Liver (tissue), 3 donors: ENCODE results near the gene DLGAP5.

ENCODE experiments used
- EGR1 ChIP-seq, 2 donors: IDR thresholded peaks; 2 replicates each; pipeline ENCODE4 v1.6.1; 2016 to 2018; ENCODE audit warnings: antibody characterized with exemption in 2 of 2, low read depth in 2 of 2
- FOXA2 ChIP-seq: IDR thresholded peaks from 2 replicates; pipeline ENCODE4 v1.6.1; 2016; ENCODE audit warnings: antibody characterized with exemption
- GABPA ChIP-seq, 2 donors: IDR thresholded peaks in 1 of 2; conservative IDR thresholded peaks in 1 of 2; 2 replicates each; pipeline ENCODE4 v1.6.1; 2016; ENCODE audit warnings: antibody characterized with exemption in 2 of 2, mild to moderate bottlenecking in 1 of 2, moderate library complexity in 1 of 2
- HNF4A ChIP-seq, 2 donors: conservative IDR thresholded peaks; 2 replicates each; pipeline ENCODE4 v1.6.1; 2016; ENCODE audit warnings: antibody characterized with exemption in 2 of 2, mild to moderate bottlenecking in 2 of 2
- JUND ChIP-seq, 2 donors: IDR thresholded peaks; 2 replicates each; pipeline ENCODE4 v1.6.1; 2016; ENCODE audit warnings: antibody characterized with exemption in 2 of 2
- MAX ChIP-seq: IDR thresholded peaks from 2 replicates; pipeline ENCODE4 v1.6.1; 2016; ENCODE audit warnings: antibody characterized with exemption
- NR2F2 ChIP-seq: IDR thresholded peaks from 2 replicates; pipeline ENCODE4 v1.6.1; 2016; ENCODE audit warnings: antibody characterized with exemption
- RAD21 ChIP-seq, 2 donors: IDR thresholded peaks; 2 replicates each; pipeline ENCODE4 v1.6.1; 2016; ENCODE audit warnings: antibody characterized with exemption in 2 of 2, mild to moderate bottlenecking in 2 of 2
- REST ChIP-seq: IDR thresholded peaks from 2 replicates; pipeline ENCODE4 v1.6.1; 2016; ENCODE audit warnings: antibody characterized with exemption, mild to moderate bottlenecking
- SP1 ChIP-seq: IDR thresholded peaks from 2 replicates; pipeline ENCODE4 v1.6.1; 2018; ENCODE audit warnings: antibody characterized with exemption, mild to moderate bottlenecking
- TAF1 ChIP-seq: conservative IDR thresholded peaks from 2 replicates; pipeline ENCODE4 v1.6.1; 2016; ENCODE audit warnings: antibody characterized with exemption, mild to moderate bottlenecking
- YY1 ChIP-seq: IDR thresholded peaks from 2 replicates; pipeline ENCODE4 v1.6.1; 2016; ENCODE audit warnings: antibody characterized with exemption, mild to moderate bottlenecking
- TF ChIP-seq, protein P1 (sequence below): fragments of 150-350 bp; IDR thresholded peaks from 2 replicates; pipeline ENCODE4 v1.5.1; 2017; ENCODE audit warnings: improper control_type of control experiment, low read depth, low read length; ENCODE audit not compliant: missing input control
- TF ChIP-seq, protein P2 (sequence below): IDR thresholded peaks from 2 replicates; pipeline ENCODE4 v1.6.1; 2016; ENCODE audit warnings: antibody characterized with exemption
- donor health status: healthy.
- donor health status: healthy.

DNA sequence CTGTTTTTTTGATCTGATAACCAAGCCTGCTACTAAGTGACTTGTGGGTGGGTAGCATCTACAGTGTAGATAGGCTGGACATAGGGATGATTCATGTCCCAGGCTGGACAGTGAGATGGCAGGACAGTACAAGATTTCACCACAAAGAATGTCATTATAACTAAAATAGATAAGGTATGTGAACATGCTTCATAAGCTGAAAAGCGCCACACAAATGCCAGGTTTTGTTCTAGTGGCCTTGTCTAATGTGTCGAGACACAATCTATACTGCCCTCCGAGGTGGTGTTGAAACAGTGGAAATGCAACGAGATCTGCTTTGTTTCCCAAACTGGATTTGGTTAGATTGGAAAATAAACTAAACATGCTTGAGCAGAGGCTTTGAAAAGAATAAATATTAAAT is 58.0 kb downstream of the DLGAP5 start:
- no peak for TF ChIP-seq YY1
- TF ChIP-seq, protein P1, sequence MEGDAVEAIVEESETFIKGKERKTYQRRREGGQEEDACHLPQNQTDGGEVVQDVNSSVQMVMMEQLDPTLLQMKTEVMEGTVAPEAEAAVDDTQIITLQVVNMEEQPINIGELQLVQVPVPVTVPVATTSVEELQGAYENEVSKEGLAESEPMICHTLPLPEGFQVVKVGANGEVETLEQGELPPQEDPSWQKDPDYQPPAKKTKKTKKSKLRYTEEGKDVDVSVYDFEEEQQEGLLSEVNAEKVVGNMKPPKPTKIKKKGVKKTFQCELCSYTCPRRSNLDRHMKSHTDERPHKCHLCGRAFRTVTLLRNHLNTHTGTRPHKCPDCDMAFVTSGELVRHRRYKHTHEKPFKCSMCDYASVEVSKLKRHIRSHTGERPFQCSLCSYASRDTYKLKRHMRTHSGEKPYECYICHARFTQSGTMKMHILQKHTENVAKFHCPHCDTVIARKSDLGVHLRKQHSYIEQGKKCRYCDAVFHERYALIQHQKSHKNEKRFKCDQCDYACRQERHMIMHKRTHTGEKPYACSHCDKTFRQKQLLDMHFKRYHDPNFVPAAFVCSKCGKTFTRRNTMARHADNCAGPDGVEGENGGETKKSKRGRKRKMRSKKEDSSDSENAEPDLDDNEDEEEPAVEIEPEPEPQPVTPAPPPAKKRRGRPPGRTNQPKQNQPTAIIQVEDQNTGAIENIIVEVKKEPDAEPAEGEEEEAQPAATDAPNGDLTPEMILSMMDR, result no peak
- TF ChIP-seq NR2F2, result no peak
- no peak for TF ChIP-seq MAX
- TF ChIP-seq SP1, result no peak
- TF ChIP-seq EGR1 (IDR thresholded peaks at IDR 0.05; ENCODE audit: low read depth in 2 of 2), result no peak
- TF ChIP-seq TAF1, result no peak
- peak; percentile 14 to 34 for TF ChIP-seq RAD21 (IDR thresholded peaks at IDR 0.05)
- no peak for TF ChIP-seq GABPA (IDR thresholded peaks at IDR 0.05 in 1 of 2, conservative IDR thresholded peaks at IDR 0.05 in 1 of 2)
- TF ChIP-seq REST, result no peak
- TF ChIP-seq, protein P2, sequence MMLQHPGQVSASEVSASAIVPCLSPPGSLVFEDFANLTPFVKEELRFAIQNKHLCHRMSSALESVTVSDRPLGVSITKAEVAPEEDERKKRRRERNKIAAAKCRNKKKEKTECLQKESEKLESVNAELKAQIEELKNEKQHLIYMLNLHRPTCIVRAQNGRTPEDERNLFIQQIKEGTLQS, result no peak
- no peak for TF ChIP-seq HNF4A (conservative IDR thresholded peaks at IDR 0.05)
- TF ChIP-seq FOXA2, result no peak
- TF ChIP-seq JUND (IDR thresholded peaks at IDR 0.05), result no peak
